Measurements from ENCODE around the gene SMIM10. TPM values are rescaled to one million over a fixed set of nuclear protein-coding genes. Genes with fewer than 3 reads are reported as not detected.
"Not testable (repeated sequence)": the region's sequence is repeated elsewhere in the genome, so short reads cannot be mapped to it uniquely, and the experiment has no call there.

SMIM10 gene
- total RNA-seq, 2 donors from 2014 or later: 1.0 to 5.9 TPM

- no peaks in the 10 kb centered on the region for H3K36me3 ChIP-seq (replicated peaks in 1 of 2; ENCODE audit: insufficient read depth in 1 of 2, low read depth in 2 of 2)
- no peaks in the 10 kb centered on the region for H3K4me1 ChIP-seq
- H3K9me3 ChIP-seq: no peaks in the 10 kb centered on the region
- no peak overlapping the region for H3K4me3 ChIP-seq
- TF ChIP-seq POLR2A (IDR thresholded peaks at IDR 0.05) (no peak), CTCF (IDR thresholded peaks at IDR 0.05) (no peak)
- no peaks in the 10 kb centered on the region for H3K27me3 ChIP-seq
- ATAC-seq: no peak
- 100% methylated on average over 1 of the region's 1 CpG for WGBS, 2 donors
- intact Hi-C loops (cut with DNase I): no loop called here
- H3K27ac ChIP-seq: no peak overlapping the region
- DNase-seq: no peak
Observed at GRCh38 chrX:135009057-135009610, 18.3 kb downstream of the SMIM10 start.

GRCh38 chrX:135009838-135010237 is 19.0 kb downstream of the SMIM10 start:
- no peak for ATAC-seq
- no peaks in the 10 kb centered on the region for H3K4me1 ChIP-seq

GRCh38 chrX:135010921-135011320 is 20.1 kb downstream of the SMIM10 start:
- H3K4me3 ChIP-seq: no peak overlapping the region
- no peak for DNase-seq
- no peaks in the 10 kb centered on the region for H3K36me3 ChIP-seq (replicated peaks in 1 of 2; ENCODE audit: insufficient read depth in 1 of 2, low read depth in 2 of 2)
- no peak overlapping the region for H3K27ac ChIP-seq
- intact Hi-C loops (cut with DNase I): no loop called here
- no peak for ATAC-seq
- no peaks in the 10 kb centered on the region for H3K27me3 ChIP-seq
- WGBS, 2 donors: 63 to 68% methylated on average over 4 of the region's 4 CpGs
- H3K9me3 ChIP-seq: no peaks in the 10 kb centered on the region
- TF ChIP-seq POLR2A (IDR thresholded peaks at IDR 0.05) (no peak), CTCF (IDR thresholded peaks at IDR 0.05) (no peak)
- no peaks in the 10 kb centered on the region for H3K4me1 ChIP-seq

More at GRCh38 chrX:135009838-135010237, 19.0 kb downstream of the SMIM10 start:
- no peak for TF ChIP-seq POLR2A (IDR thresholded peaks at IDR 0.05)
- TF ChIP-seq CTCF (IDR thresholded peaks at IDR 0.05): no peak
- intact Hi-C loops (cut with DNase I): no loop called here
- WGBS, 2 donors: 63% methylated on average over 4 of the region's 4 CpGs; no CpG with 5 or more reads in 1 of the 2 donors
- no peak overlapping the region for H3K4me3 ChIP-seq
- no peaks in the 10 kb centered on the region for H3K9me3 ChIP-seq
- H3K27me3 ChIP-seq: no peaks in the 10 kb centered on the region
- no peak for DNase-seq
- H3K27ac ChIP-seq: no peak overlapping the region
- H3K36me3 ChIP-seq (replicated peaks in 1 of 2; ENCODE audit: insufficient read depth in 1 of 2, low read depth in 2 of 2): no peaks in the 10 kb centered on the region

GRCh38 chrX:135015523-135016245 is 24.9 kb downstream of the SMIM10 start:
- no peak for TF ChIP-seq POLR2A (IDR thresholded peaks at IDR 0.05)
- TF ChIP-seq CTCF (IDR thresholded peaks at IDR 0.05): no peak
- Histone ChIP-seq H3K9me3 (no peaks in the 10 kb centered on the region), H3K27ac (no peak overlapping the region), H3K4me3 (no peak overlapping the region), H3K36me3 (replicated peaks in 1 of 2; ENCODE audit: insufficient read depth in 1 of 2, low read depth in 2 of 2) (no peaks in the 10 kb centered on the region), H3K27me3 (no peaks in the 10 kb centered on the region), H3K4me1 (no peaks in the 10 kb centered on the region)
- WGBS, 2 donors: 74 to 85% methylated on average over 2 of the region's 2 CpGs
- DNase-seq: no peak
- ATAC-seq: no peak
- intact Hi-C loops (cut with DNase I): no loop called here

- H3K9me3 ChIP-seq; H3K4me3 ChIP-seq; H3K36me3 ChIP-seq (replicated peaks in 1 of 2; ENCODE audit: insufficient read depth in 1 of 2, low read depth in 2 of 2); DNase-seq; H3K27me3 ChIP-seq; H3K27ac ChIP-seq; ATAC-seq; intact Hi-C loops (cut with DNase I); H3K4me1 ChIP-seq: not testable (repeated sequence)
- 88 to 90% methylated on average over 7 to 8 of the region's 8 CpGs for WGBS, 2 donors
Observed at GRCh38 chrX:135019890-135020289, 29.1 kb downstream of the SMIM10 start.

- H3K27me3 ChIP-seq; DNase-seq; H3K9me3 ChIP-seq; H3K36me3 ChIP-seq (replicated peaks in 1 of 2; ENCODE audit: insufficient read depth in 1 of 2, low read depth in 2 of 2); H3K4me1 ChIP-seq; ATAC-seq; H3K27ac ChIP-seq; H3K4me3 ChIP-seq; intact Hi-C loops (cut with DNase I): not testable (repeated sequence)
- WGBS, 2 donors: 78 to 85% methylated on average over 4 of the region's 6 CpGs
Observed at GRCh38 chrX:135023791-135024190, 33.0 kb downstream of the SMIM10 start.
